ENCODE results near the gene CRYBA1. TPM values are rescaled to one million over a fixed set of nuclear protein-coding genes. Genes with fewer than 3 reads are reported as not detected.

The CRYBA1 gene
- total RNA-seq, 1 experiment from 2014 or later: not detected

DNA sequence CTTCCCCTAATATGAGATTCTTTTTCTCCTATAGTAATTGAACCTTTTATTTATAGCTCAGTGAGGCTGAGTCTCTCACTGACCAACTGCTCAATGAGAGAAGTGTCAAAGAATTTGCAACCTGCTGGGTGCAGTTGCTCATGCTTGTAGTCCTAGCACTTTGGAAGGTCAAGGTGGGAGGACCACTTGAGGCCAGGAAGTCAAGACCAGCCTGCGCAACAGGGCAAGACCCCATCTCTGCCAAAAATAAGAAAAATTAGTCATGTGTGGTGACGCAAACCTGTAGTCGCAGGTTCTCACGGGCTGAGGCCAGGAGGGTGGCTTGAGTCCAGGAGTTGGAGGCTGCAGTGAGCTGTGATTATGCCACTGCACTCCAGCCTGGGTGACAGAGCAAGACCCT, 30.9 kb upstream of the CRYBA1 start:
- H3K4me2 ChIP-seq (ENCODE audit: low read length): no peak overlapping the region
- H3K4me3 ChIP-seq (replicated peaks in 1 of 2; ENCODE audit: low read depth in 1 of 2, low read length in 2 of 2): no peak overlapping the region
- no peaks in the 10 kb centered on the region for H3K9me3 ChIP-seq (ENCODE audit: control insufficient read depth in 1 of 2, insufficient read depth in 1 of 2, low read depth in 1 of 2, low read length in 2 of 2)
- H3K27me3 ChIP-seq (ENCODE audit: insufficient read depth, low read length): no peaks in the 10 kb centered on the region
- H3K79me2 ChIP-seq (ENCODE audit: insufficient read depth, low read length): peaks cover 6% of the 10 kb centered on the region; the same call in 1 of the 2 replicates
- intact Hi-C loops (cut with micrococcal nuclease): no loop called here
- ATAC-seq (no peak), DNase-seq (ENCODE audit: low read depth, low spot score) (no peak)
- no peak overlapping the region for H3K27ac ChIP-seq (ENCODE audit: low read depth, low read length)
- 0 out of 4 replicates have a peak, but pooled peaks cover 0 to 4% of the 10 kb centered on the region in 2 experiments for H3K36me3 ChIP-seq (ENCODE audit: control insufficient read depth in 1 of 2, insufficient read depth in 2 of 2, low read length in 2 of 2)
- H3K4me1 ChIP-seq (ENCODE audit: control insufficient read depth in 1 of 2, insufficient read depth in 2 of 2, low read length in 2 of 2): peaks cover 0 to 9% of the 10 kb centered on the region in 2 experiments; a peak in 1 of 4 replicates
- no TSS peak for BruUV-seq (replicated peaks)
- no peaks in the 10 kb centered on the region for H3K9me2 ChIP-seq (ENCODE audit: insufficient read depth)
- no peaks in the 10 kb centered on the region for H4K20me1 ChIP-seq (ENCODE audit: insufficient read depth)
- H2AFZ ChIP-seq (ENCODE audit: low read depth, low read length, poor library complexity, severe bottlenecking): no peak overlapping the region
- H3K9ac ChIP-seq (ENCODE audit: low read length): no peak overlapping the region
- RAD21 ChIA-PET (ENCODE audit: low non-redundant PET in 1 of 2, low total read pairs in 2 of 2, uncharacterized antibody in 2 of 2, unreplicated experiment in 2 of 2): no interaction called here
- POLR2A ChIA-PET: interaction anchor here (0.7 to 1.5 kb wide), 2 partner anchors 36 to 67 kb away, joined by 3 to 6 read pairs; partner anchors contain the start of gene MYO18A
- TF ChIP-seq MAX (IDR thresholded peaks at IDR 0.05): no peak
- no peak for TF ChIP-seq SP1 (IDR thresholded peaks at IDR 0.05; ENCODE audit: low read depth)
- CTCF ChIA-PET: interaction anchor here (1.2 kb wide), 1 partner anchor 67 kb away, joined by 3 read pairs; no protein-coding TSS in a partner anchor

- POLR2A ChIA-PET: interaction anchor here (1.5 kb wide), 1 partner anchor 36 kb away, joined by 6 read pairs; the partner anchor contains the start of gene MYO18A
- ATAC-seq (no peak), DNase-seq (ENCODE audit: low read depth, low spot score) (no peak)
- Histone ChIP-seq H3K36me3 (ENCODE audit: control insufficient read depth in 1 of 2, insufficient read depth in 2 of 2, low read length in 2 of 2) (0 out of 4 replicates have a peak, but pooled peaks cover 0 to 4% of the 10 kb centered on the region in 2 experiments), H4K20me1 (ENCODE audit: insufficient read depth) (no peaks in the 10 kb centered on the region), H3K79me2 (ENCODE audit: insufficient read depth, low read length) (peaks cover 6% of the 10 kb centered on the region; the same call in 1 of the 2 replicates), H3K9me2 (ENCODE audit: insufficient read depth) (no peaks in the 10 kb centered on the region), H3K4me1 (ENCODE audit: control insufficient read depth in 1 of 2, insufficient read depth in 2 of 2, low read length in 2 of 2) (peaks cover 0 to 9% of the 10 kb centered on the region in 2 experiments; a peak in 1 of 4 replicates), H3K9ac (ENCODE audit: low read length) (no peak overlapping the region), H3K27ac (ENCODE audit: low read depth, low read length) (no peak overlapping the region), H3K4me2 (ENCODE audit: low read length) (no peak overlapping the region), H3K4me3 (replicated peaks in 1 of 2; ENCODE audit: low read depth in 1 of 2, low read length in 2 of 2) (no peak overlapping the region), H2AFZ (ENCODE audit: low read depth, low read length, poor library complexity, severe bottlenecking) (no peak overlapping the region), H3K9me3 (ENCODE audit: control insufficient read depth in 1 of 2, insufficient read depth in 1 of 2, low read depth in 1 of 2, low read length in 2 of 2) (no peaks in the 10 kb centered on the region), H3K27me3 (ENCODE audit: insufficient read depth, low read length) (no peaks in the 10 kb centered on the region)
- BruUV-seq (replicated peaks): no TSS peak
- CTCF ChIA-PET: interaction anchor here (1.2 to 5.6 kb wide), 4 partner anchors 36 to 92 kb away, joined by 3 to 127 read pairs (median 4); partner anchors contain the start of gene MYO18A
- TF ChIP-seq EZH2 (IDR thresholded peaks at IDR 0.05): no peak
- no peak for TF ChIP-seq ELF1 (IDR thresholded peaks at IDR 0.05; ENCODE audit: borderline replicate concordance, low read depth)
- no peak for TF ChIP-seq POLR2AphosphoS5 (IDR thresholded peaks at IDR 0.05; ENCODE audit: low read depth, low read length)
- TF ChIP-seq MAX (IDR thresholded peaks at IDR 0.05): no peak
- TF ChIP-seq TCF7L2 (IDR thresholded peaks at IDR 0.05; ENCODE audit: borderline replicate concordance, extremely low read depth, insufficient read depth, insufficient read length): no peak
- TF ChIP-seq POLR2A (IDR thresholded peaks at IDR 0.05; ENCODE audit: borderline replicate concordance, extremely low read depth, insufficient read depth, insufficient read length): no peak
- RAD21 ChIA-PET (ENCODE audit: low non-redundant PET in 1 of 2, low total read pairs in 2 of 2, uncharacterized antibody in 2 of 2, unreplicated experiment in 2 of 2): no interaction called here
- intact Hi-C loops (cut with micrococcal nuclease): no loop called here
Measured at GRCh38 chr17:29216181-29216580, 30.5 kb upstream of the CRYBA1 start.
